ENCODE measurements around the gene PRPF6. TPM values are rescaled to one million over a fixed set of nuclear protein-coding genes. Genes with fewer than 3 reads are reported as not detected.

PRPF6 gene
- polyA plus RNA-seq, 1 experiment = 38.5 TPM

GRCh38 chr20:64022671-64023360 lies 41.9 kb downstream of the PRPF6 start:
- Histone ChIP-seq H3K4me3 (ENCODE audit: low read depth, low read length) (no peak overlapping the region), H3K27ac (ENCODE audit: low read depth, low read length) (no peak overlapping the region), H3K9me3 (ENCODE audit: control insufficient read depth, insufficient read depth, low read length) (no peaks in the 10 kb centered on the region; the same call in 1 of the 2 replicates), H3K27me3 (ENCODE audit: control insufficient read depth, insufficient read depth, low read length) (no peaks in the 10 kb centered on the region)
- CTCF ChIA-PET = no interaction called here
- POLR2A ChIA-PET = no interaction called here
- no peak for DNase-seq (ENCODE audit: low read depth, low spot score)
- TF ChIP-seq CTCF (IDR thresholded peaks at IDR 0.05; ENCODE audit: low read depth, low read length) = no peak

- Histone ChIP-seq H3K4me3 (ENCODE audit: low read depth, low read length) (no peak overlapping the region), H3K9me3 (ENCODE audit: control insufficient read depth, insufficient read depth, low read length) (no peaks in the 10 kb centered on the region; the same call in 1 of the 2 replicates), H3K27ac (ENCODE audit: low read depth, low read length) (no peak overlapping the region), H3K27me3 (ENCODE audit: control insufficient read depth, insufficient read depth, low read length) (no peaks in the 10 kb centered on the region)
- no peak for DNase-seq (ENCODE audit: low read depth, low spot score)
- ChIA-PET POLR2A (no interaction called here), CTCF (no interaction called here)
- no peak for TF ChIP-seq CTCF (IDR thresholded peaks at IDR 0.05; ENCODE audit: low read depth, low read length)
Observed at GRCh38 chr20:64023361-64024140, 42.6 kb downstream of the PRPF6 start.

- Histone ChIP-seq H3K27ac (ENCODE audit: low read depth, low read length) (no peak overlapping the region), H3K27me3 (ENCODE audit: control insufficient read depth, insufficient read depth, low read length) (no peaks in the 10 kb centered on the region), H3K4me3 (ENCODE audit: low read depth, low read length) (no peak overlapping the region), H3K9me3 (ENCODE audit: control insufficient read depth, insufficient read depth, low read length) (no peaks in the 10 kb centered on the region; the same call in 1 of the 2 replicates)
- TF ChIP-seq CTCF (IDR thresholded peaks at IDR 0.05; ENCODE audit: low read depth, low read length) = no peak
- ChIA-PET POLR2A (no interaction called here), CTCF (no interaction called here)
- DNase-seq (ENCODE audit: low read depth, low spot score) = no peak
Observed at GRCh38 chr20:64024141-64024990, 43.4 kb downstream of the PRPF6 start.

GRCh38 chr20:64025101-64025825 lies 44.3 kb downstream of the PRPF6 start:
- no peak for DNase-seq (ENCODE audit: low read depth, low spot score)
- Histone ChIP-seq H3K9me3 (ENCODE audit: control insufficient read depth, insufficient read depth, low read length) (no peaks in the 10 kb centered on the region; the same call in 1 of the 2 replicates), H3K4me3 (ENCODE audit: low read depth, low read length) (no peak overlapping the region), H3K27me3 (ENCODE audit: control insufficient read depth, insufficient read depth, low read length) (no peaks in the 10 kb centered on the region), H3K27ac (ENCODE audit: low read depth, low read length) (no peak overlapping the region)
- CTCF ChIA-PET = no interaction called here
- POLR2A ChIA-PET = no interaction called here
- no peak for TF ChIP-seq CTCF (IDR thresholded peaks at IDR 0.05; ENCODE audit: low read depth, low read length)
